Stimulated activated CD8-positive, alpha-beta memory T cell treated with anti-CD3 and anti-CD28 coated beads, Interleukin-4, amount 100 ng/mL, for 4 hours (primary cell): ENCODE results near the gene CACNG4.

ENCODE experiments used
- DNase-seq, 2 donors: peaks; one replicate each; pipeline ENCODE4 v3.0.0-alpha.2; 2020; ENCODE audit warnings: low read depth in 2 of 2, low spot score in 1 of 2

The CACNG4 gene

DNA sequence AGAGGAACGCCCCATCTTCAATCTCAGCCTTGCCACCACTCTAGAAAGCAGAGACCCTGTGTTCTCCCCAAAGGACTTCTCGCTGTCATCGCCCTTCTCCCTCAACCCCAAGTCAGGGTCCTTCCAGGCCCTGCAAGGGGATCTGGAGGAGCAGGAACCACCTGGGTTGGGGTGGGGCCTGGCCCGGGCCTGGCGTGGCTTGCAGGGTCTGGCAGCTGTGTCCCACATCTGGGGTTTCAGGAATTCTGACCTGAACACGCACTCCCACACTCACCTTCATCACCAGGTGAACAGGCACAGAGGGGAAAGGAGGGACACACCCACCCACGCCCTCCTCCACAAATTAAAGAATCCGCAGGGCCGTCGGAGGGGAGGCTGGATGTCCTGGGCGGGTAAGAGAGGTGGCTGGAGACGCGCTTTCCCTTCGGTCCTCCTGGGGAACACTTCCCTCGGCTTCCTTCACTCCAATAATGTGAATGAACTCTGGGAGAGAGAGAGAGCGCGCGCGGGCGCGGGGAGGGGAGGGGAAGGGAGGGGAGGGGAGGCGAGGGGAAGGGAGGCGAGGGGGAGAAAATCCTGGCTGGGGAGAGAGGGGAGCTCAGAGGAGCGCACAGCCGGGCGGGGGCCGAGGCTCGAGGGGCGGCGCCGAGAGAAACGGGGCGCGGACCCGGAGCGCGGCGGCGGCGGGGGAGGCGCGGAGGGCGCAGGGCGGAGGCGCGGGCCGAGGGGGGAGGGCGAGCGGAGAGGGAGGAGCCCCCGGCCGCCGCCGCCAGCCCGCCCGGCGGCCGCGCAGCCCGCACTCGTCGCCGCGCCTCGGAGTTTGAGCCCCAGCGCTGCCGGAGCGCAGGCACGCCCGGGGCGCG lies at the start of gene CACNG4:
CACNG4 (plus strand) TSS at position 799 of the 863 bp plus-strand sequence. CDS start 205 bp downstream, outside the sequence.
- DNase-seq, result no peak

DNA sequence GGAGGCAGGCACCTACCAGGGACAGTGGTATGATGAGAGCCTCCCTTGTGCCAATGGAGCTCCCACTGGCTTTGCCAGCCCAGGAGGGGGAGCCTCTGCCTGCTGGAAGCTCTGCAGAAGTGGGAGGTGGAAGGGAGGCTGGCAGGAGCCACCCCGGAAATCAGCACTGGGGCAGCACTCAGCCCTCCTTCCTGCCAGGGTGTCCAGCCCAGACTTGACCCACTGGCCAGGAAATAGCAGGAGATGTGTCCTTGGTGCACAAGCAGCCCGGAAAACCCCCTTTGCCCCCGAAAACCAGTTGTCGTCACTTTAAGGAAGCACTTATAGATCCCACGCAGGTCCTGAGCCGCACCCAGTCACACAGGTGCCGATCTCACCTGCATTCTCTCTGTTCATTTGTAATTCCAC lies 49.3 kb upstream of the CACNG4 start:
- no peak for DNase-seq

DNA sequence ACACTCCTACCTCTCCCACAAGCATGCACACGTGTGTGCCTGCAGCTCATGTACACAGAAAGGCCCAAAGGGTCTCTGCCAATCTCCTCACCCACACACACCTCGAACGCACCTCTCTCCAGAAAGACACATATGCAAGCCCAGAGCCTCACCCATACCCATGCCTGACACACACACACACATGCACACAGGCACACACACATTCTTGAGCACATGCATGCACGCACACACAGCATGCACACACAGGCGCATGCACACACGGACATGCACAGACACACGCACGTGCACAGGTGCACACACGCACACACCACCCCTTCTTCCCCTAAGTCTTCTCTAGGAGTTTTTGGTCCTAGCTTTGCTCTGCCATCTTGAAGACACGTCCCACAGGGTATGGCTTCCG lies 48.7 kb upstream of the CACNG4 start:
- DNase-seq, result no peak

- DNase-seq, result no peak
Measured at GRCh38 chr17:66916946-66917345, 47.6 kb upstream of the CACNG4 start.

DNA sequence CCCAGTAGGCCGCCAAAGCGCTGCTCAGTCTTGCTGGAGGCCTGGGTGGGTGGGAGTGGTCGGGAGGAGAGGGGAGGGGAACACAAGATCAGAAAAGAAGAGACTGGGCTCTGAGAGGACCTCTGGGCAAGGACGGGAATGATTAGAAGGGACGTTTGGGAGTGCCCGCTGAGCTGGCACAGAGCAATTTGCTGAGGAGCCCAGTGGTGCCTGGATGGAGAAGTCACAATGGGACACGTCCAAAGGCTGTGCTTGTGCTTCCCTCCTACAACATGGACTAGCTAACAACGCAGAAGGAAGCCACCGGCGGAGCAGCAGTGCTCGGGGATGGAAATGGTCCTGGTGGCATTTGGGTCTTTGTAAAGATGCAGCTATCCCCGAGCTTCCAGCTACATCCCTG lies 45.6 kb upstream of the CACNG4 start:
- no peak for DNase-seq

GRCh38 chr17:66920435-66920834 lies 44.1 kb upstream of the CACNG4 start:
- no peak for DNase-seq

- no peak for DNase-seq
Measured at GRCh38 chr17:66920950-66921349, 43.6 kb upstream of the CACNG4 start.

DNA sequence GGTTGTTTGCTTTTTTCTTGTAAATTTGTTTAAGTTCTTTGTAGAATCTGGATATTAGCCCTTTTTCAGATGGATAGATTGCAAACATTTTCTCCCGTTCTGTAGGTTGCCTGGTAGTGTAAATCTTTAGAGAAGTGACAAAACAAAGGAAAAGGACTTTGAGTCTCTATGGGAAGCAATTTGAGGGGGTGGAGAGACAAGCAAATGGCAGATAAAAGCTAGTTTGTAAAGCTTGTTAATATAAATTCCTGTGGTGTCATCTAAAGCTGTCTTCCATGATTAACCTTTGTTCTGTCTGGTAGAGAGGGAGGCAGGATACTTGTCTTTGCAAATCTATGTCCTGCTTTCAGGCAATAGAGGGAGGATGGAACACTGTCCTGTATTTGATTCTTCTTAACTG lies 40.6 kb upstream of the CACNG4 start:
- DNase-seq, result no peak

DNA sequence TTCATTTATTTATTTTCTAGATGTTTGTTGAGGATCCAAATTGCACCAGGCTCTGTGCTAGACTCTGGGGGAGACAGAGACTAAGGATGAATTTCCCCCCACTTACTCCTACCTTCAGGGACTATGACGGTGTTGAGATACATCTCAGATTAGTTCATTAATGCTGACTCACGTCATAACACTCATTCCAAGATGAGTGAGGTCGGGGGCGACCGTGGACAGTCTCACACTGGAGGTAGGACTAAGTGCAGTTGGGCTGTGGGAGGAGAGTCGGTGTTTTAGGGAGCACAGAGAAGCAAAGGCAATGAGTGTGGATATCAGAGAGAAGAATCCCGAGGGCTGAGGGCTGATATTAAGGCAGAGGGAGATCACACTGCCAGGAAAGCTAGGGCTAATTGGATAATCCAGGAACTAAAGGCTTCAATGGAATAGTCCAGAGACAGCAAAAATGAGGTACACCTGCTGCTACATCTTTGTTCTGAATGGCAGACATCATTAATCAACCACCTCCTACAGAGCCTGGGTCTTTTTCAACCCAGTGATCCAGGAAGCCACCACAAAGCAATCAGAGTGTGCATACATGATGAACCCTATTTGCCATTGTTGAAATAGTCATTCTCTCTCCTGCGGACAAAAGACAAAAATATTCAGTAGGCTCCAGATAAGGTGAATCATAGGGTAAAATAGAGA lies 38.6 kb upstream of the CACNG4 start:
- no peak for DNase-seq

GRCh38 chr17:66928949-66929348 lies 35.6 kb upstream of the CACNG4 start:
- DNase-seq, result no peak

DNA sequence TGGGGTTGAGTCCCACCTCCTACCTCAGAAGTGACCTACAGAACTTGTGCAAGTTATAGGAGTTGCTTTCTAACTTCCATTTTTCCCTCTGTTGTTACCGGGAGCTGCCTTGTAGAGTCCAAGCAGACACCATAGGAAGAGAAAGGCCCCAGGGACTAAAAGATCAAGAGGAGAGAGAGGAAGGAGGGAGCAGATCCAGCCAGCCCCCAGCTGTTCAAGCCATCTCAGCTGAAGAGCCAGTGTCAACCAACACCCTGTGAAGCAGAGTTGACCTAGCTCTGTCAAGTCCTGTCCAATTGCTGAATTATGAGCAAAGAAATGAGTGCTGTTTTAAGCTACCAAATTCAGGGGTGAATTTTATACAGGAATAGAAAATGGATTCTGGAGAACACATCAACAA lies 34.9 kb upstream of the CACNG4 start:
- DNase-seq, result no peak

- no peak for DNase-seq
Measured at GRCh38 chr17:66930933-66931332, 33.6 kb upstream of the CACNG4 start.

- DNase-seq, result no peak
Measured at GRCh38 chr17:66932311-66932710, 32.2 kb upstream of the CACNG4 start.

- no peak for DNase-seq
Measured at GRCh38 chr17:66934040-66934439, 30.5 kb upstream of the CACNG4 start.

- DNase-seq, result no peak
Measured at GRCh38 chr17:66935717-66936116, 28.8 kb upstream of the CACNG4 start.

DNA sequence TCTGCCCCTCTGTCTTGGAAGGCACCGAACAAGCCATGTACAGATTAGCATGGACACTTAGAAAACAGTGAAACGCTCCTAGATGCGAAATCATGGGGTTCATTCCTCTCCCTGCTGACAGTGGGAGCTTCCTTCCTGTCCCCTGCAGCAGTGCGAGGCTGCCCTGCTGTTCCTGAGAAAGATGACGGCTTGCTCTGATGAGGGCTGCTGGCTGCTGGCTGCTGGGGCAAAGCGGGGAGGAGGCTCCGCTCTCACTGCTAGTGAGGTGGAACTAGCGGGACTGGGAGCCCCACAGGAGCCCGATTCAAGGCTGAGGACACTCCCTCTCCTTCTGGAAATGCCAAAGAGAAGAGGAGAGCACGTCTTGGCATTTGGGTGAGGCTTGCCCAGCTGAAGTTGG lies 25.9 kb upstream of the CACNG4 start:
- DNase-seq, result no peak

GRCh38 chr17:66939461-66940114 lies 24.9 kb upstream of the CACNG4 start:
- no peak for DNase-seq

- DNase-seq, result no peak
Measured at GRCh38 chr17:66941249-66941648, 23.3 kb upstream of the CACNG4 start.

DNA sequence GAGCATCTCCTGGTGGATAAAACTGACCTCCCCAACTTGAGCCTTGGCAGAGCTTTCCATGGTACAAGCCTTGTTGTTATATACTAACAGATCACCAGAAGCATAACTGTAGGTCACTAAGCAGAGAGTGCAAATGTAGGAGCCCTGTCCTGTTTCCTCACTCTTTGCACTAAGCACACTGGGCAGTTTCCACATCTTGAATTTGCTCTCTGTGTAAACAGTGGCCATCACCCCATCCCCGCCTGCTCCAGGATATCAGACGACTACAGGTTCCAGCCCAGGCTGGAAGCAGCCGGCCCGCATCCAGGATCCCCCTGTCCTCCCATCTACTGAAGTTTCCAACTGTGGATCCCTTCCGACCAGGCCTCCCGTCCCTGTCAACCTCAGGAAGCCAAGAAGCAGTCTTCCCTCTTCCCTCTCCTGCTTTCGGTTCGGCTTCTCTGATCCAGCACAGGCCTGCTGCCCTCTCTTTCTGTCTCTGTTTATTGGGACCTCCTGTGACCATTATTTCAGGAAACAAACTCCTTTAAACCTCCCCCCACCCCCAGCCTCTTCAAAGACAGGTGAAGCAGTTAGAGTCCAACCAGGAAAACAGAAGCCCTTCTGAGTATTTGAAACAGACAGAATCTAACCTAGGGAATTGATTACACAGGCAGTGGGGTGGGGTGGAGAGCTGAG lies 22.6 kb upstream of the CACNG4 start:
- DNase-seq, result no peak

DNA sequence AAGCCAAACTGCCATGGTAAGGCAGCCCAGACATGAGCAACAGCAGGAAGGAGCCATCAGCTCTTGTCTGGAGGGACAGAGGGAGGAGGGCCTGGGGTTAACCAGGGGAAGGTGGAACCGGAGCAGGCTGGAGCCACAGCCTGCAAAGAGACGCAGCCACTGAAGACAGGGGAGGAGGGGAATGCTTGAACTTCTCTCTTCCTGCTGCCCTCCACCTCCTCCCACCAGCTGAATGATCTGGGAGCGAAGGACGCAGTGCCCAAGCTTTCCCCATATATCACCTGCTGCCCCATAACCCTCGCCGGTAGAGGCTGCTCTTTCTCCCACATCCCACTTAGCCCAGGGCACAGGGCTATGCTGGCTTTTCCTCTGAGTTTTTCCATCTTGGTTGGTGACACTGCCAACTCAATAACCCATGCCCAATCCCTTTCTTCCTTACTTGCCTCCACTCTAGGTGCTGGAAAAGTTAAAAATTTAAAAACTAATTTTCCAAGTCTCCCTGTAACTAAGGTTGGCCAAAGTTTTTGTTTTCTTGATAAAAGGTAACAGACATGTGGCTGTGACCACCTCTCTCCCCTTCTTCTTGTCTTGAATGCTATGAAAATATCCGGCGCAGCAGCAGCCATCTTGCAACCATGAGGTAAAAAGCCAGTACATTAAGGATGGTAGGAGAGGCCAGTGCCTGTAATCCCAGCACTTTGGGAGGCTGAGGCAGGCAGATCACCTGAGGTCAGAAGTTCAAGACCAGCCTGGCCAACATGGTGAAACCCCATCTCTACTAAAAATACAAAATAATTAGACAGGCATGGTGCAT lies 21.8 kb upstream of the CACNG4 start:
- DNase-seq, result no peak

DNA sequence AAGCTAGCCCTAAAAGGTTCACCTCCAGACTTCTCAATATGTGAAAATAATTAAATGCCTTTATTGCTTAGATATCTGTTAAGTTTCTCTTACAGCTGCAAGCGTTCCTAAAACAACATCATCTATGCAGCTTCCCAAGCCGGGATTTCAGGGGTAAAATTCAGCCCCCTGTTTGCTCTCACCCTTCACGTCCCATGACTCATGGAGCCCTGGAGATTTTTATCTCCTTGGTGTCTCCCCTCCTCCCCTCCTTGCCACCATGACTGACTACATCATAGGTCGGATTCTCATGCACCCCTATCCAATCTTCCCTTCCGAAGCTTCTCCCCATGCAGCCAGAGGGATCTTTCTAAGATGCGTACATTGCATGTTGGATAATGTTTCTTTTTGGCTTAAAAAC lies 21.0 kb upstream of the CACNG4 start:
- DNase-seq, result no peak
